ENCODE measurements around the gene GRK4.
"Not testable (repeated sequence)": the region's sequence is repeated elsewhere in the genome, so short reads cannot be mapped to it uniquely, and the experiment has no call there.

Gene GRK4

DNA sequence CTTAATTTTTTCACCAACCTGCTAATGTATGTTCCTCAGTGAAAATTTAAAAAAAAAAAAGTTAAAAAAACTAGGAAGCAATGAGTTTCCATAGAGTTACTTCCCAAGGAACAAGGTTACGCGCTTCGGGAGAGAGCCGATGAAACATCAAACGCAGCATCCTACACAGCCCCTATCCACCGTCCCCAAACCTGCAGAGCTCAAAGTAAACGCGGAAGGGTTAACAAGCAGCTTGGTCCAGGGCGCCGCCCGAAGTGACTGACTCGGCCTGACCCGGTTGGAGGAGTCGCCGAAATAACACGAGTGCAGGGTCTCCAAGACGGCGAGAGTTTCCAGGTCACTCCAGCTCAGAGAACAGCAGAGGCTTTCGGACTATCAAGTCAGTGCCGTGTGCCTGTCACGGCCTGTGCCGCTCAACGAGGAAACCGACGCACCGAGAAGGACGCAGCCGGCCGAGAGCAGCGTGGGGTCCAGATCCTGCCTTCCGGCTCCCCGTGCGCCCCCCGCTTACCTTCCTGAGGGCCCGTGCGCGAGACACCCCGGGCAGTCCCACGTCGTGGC is 677 bp upstream of the GRK4 start:
- DNase-seq = no peak

DNA sequence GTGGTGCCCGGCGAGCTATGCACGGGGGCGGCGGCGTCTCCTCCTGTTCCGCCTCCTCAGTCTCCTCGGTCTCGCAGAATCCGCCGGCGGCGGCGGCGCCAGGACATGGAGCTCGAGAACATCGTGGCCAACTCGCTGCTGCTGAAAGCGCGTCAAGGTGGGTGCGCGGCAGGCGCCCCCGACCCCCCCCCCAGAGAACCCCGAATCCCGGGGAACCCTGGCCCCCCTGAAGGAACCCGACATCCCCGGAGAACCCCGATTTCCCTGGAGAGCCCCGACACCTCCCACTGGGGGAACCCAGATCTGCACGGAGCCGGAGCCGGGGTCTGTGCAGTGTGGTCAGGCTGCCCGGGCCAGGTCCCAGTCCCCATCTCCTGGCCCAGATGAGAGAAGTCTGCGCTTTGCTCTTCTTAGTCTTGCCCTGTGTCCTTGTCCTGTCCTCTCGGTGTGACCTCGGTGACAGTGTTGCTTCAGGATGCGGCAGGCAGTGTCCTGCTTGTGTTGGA is 648 bp downstream of the GRK4 start:
- DNase-seq = no peak

GRCh38 chr4:2964706-2965258 is 1.4 kb downstream of the GRK4 start:
- DNase-seq = no peak

DNA sequence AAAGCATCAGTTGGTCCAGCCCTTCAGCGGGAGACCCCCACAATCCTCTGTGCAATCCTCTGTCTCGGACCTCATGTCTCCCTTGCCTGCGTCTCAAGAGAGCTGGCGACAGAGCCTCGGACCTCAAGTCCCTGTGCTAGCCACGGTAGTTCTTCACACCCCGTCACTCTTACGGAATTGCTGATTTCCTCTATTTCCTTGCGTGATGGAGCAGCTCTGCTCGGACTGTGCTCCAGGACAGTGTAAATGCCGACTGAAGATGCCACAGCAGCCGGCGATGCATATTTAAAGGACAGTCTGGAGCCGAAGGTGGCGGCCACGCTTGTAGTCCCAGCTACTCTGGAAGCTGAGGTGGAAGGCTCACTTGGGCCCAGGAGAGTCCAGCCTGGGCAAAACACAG is 1.9 kb downstream of the GRK4 start:
- DNase-seq = no peak

DNA sequence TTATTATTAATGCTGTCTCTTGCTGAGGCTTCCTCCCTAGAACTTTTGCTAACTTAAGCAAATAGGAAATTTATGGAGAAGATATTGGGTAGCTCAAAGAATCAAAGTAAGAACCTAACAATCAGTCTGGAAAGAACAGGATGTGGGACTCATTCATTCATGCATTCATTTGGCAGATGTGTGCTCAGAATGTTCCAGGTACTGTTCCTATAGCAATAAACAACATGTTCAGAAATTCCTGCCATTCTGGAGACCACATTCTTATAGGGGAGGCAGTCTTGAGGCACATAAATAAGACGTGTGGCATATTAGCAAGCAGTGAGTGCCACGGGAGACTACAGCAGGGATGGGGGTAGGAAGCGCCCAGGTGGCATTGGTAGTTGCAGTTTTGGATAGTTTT is 5.0 kb downstream of the GRK4 start:
- no peak for DNase-seq

GRCh38 chr4:2971275-2971674 is 7.9 kb downstream of the GRK4 start:
- no peak for DNase-seq

DNA sequence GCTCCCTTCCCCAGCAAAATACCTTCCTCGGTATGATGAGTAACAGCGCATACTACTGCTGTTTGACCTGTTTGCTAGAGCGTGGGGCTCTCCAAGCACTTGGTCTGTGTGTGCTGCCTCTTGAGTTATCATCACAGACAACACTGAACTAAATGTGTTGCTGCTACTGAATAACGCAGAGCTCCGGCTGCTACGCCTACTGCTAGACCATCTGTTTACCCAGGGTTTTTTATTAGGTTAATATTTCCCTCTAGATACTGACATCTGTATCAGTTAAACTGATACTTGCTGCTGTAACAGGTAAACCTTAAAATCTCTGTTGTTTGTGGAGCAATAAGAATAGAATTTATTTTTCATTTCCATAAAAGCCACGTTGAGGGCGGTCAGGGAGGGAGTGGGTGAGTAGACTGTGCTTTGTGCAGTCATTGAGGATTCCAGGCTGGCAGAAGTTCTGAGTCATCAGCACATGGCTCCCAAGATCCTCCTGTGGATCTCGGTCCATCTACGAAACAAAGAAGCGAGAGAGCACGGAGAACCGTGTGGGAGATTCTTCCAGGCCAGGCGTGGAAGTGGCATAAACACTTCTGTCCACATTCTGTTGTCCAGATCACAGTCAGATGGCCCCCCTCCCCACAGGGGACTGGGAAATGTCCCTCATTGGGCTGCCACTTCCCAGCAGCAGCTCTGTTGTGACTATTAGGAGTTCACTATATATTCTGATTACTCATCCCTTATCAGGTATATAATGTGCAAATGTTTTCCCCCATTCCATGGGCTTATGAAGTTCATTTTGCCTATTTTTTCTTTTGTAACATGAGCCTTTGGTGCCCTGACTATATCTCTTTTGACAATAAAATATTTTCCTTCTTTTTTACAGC is 14.1 kb downstream of the GRK4 start:
- DNase-seq = no peak

- DNase-seq = no peak
Measured at GRCh38 chr4:2981256-2981819, 18.0 kb downstream of the GRK4 start.

GRCh38 chr4:2982012-2982411 is 18.6 kb downstream of the GRK4 start:
- DNase-seq = no peak

- not testable (repeated sequence) for DNase-seq
Measured at GRCh38 chr4:2983715-2984114, 20.3 kb downstream of the GRK4 start.

DNA sequence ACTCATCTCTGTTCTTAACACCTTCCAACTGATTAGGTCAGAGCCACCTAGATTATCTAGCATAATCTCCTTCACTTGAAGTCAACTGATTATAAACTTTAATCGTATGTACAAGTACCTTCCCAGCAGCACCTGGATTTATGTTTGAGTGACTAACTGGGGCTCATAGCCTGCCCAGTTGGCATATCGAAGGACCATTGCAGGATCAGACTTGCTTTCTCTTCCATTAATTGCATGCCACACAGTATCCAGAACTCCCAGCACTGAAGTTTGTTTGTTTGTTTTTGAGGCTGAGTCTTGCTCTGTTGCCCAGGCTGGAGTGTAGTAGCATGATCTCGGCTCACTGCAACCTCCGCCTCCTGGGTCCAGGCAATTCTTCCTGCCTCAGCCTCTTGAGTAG is 27.9 kb downstream of the GRK4 start:
- DNase-seq = no peak

- DNase-seq = no peak
Measured at GRCh38 chr4:2994917-2995316, 31.5 kb downstream of the GRK4 start.

DNA sequence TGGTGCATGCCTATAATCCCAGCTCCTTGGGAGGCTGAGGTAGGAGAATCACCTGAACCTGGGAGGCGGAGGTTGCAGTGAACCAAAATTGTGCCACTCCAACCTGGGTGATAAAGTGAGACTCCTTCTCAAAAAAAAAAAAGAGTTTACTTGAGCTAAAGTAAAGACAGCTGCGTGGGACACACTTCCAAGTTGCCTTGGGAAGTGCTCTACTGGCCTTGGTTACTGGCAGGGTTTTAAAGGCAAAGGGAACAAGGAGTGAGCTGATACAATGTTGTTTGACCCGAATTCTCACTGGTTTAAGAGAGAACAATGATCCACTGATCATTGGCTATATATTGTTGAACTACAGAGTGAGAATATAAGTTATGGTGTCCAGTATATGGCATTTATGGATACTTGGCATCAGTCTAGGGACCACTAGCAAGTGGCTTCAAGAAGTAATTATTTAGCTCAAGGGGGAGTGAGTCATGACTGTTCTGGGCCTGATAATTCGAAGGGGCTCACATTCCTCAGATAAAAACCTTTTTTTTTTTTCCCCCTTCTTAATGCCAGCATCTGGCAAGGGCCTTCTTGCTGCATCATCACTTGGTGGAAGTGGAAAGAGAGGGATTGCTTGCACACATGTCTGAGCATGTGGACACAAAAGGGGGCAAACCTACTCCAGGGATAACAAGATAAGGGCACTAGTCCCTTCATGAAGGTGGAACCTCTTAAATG is 32.3 kb downstream of the GRK4 start:
- DNase-seq = no peak

- DNase-seq = no peak
Measured at GRCh38 chr4:2996415-2996814, 33.0 kb downstream of the GRK4 start.

GRCh38 chr4:3007724-3008123 is 44.4 kb downstream of the GRK4 start:
- no peak for DNase-seq

DNA sequence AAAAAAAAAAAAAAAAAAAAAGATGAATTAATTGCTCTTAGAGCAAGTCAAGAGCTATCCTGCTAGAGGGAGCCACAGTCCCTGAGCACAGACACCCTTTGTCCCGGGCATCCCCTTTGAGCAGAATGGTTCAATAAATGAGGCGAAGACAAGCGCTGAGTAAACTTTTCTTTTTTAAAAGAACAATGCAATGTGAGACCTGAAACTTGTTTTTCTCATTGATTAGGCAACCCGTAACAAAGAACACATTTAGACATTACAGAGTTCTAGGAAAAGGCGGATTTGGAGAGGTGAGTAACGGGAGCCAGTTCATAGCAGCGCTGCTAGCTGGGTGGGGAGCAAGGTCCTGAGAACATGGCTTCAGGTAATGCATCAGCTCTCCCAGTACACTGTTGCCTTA is 46.1 kb downstream of the GRK4 start:
- peak; percentile 28 for DNase-seq

- DNase-seq = no peak
Measured at GRCh38 chr4:3010577-3010976, 47.2 kb downstream of the GRK4 start.

DNA sequence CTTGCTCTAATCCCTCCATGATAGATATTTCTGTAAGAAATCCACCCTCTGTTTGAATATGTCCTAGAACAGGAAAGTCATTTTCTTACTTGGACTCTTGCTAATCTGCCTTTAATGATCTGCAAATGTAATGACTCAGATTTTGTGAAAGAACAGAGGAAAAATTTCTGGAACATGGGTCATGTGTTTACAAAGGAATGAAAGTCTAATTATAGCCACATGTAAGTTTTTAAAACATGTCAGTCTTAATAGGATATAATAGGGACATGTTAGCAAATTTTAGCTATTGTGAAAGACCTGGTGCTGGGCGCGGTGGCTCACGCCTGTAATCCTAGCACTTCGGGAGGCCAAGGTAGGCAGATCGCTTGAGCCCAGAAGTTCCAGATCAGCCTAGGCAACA is 47.6 kb downstream of the GRK4 start:
- DNase-seq = no peak

DNA sequence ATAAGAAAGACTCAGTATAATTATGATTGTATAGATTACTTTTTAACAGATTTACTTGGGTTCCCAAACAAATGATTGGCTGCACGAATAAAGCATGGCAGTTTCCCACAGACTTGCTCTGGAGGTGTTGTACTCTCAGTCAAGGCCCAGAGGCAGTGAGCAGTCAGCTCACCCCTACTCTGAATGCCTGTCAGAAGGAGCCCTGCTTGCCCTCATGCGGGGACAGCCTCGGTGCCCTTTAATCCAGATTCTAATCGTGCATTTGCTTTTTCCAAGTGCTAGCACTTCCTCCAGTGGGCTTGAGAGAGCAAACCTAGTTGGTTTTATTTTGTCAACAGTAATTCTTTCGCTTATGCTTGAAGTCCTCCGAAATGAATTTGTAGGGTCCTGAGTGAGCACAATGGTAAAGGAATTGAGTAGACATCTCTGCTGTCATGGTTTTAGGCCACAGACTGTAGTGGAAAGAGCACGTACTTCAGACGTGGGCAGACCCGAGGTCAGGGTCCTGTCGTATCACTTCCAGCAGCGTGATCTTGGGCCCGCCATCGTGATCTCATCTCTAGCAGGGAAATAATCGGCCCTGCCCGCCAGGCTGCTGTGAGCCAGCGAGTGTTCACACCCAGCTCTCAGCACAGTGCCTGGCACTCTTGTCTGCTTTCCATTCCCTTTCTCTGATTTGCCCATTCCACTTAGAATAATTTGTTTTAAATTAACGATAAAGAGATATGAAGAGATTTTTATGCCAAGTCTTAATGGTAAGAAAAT is 48.3 kb downstream of the GRK4 start:
- no peak for DNase-seq

DNA sequence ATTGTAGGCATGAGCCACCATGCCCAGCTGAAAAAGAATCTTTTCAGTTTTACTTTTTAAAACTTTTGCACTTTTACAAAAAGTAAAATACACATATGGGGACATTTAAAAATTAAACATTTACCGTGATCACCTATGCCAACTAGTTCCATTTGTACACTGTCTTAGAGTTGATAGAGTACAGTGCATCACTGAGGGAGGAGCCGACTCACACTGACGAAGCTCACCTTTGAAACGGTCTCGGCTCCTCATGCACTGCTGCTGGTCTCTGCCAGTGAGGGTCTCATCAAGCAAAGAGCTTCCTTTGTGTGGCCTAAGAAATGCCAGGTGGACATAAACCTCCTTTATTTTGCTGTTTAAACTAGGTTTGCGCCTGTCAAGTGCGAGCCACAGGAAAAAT is 50.0 kb downstream of the GRK4 start:
- no peak for DNase-seq

DNA sequence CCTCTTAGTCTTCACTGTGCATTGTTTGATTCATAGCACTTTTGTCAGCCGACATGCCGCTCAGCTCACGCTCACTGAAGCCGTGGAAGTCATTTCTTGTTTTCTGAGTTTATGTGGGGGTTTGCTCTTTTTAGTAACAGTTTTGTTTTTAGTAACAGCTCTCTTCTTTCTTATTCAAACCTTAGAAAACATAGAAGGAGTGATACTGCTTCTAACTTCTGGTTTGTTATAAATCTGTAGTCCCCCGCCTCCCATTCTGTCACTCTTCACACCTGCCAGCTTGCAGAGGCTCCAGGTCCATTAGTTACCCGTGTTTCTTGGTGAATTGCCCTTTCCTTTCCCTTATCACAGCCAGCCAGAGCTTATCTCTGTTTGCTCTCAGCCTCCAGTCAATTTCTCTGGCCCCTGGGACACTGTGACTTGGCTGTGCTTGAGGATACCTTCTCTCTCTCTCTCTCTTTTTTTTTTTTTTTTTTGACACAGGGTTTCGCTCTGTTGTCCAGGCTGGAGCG is 50.5 kb downstream of the GRK4 start:
- DNase-seq = no peak

DNA sequence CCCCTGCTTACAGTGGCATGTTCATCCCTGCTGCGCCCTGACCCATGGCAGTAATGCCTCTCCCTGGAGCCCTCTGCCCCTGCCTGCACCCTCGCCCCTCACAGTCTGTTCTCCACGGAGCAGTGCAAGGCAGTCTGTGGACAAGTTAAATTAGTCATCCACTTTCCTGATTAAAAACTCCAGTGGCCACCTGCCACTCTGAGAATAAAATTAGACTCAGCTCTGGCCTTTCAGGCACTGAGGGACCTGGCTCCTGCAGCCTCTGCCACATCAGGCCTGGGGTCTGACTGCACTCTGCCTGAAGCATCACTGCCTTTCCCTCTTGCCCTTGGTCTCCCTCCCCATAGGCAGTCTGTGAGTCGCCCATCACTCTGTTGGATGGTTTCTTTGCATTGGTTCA is 53.6 kb downstream of the GRK4 start:
- DNase-seq = no peak

Measured in CD4-positive, alpha-beta T cell treated with Interleukin-17A for 1 hour (primary cell).